Natural killer cell (primary cell): Measurements from ENCODE around the gene DOCK8. TPM values are rescaled to one million over a fixed set of nuclear protein-coding genes. Genes with fewer than 3 reads are reported as not detected.

Source experiments
- ATAC-seq, 3 donors: fragments of 150-1000 bp in 2 of 3; fragments of 200-7000 bp in 1 of 3; cut with Tn5 transposase; 1 replicate in 1 of 3; 2 replicates in 2 of 3; pipeline ENCODE4 v1.10.0; 2021; ENCODE audit warnings: mild to moderate bottlenecking in 2 of 3, moderate library complexity in 2 of 3
- DNase-seq, 2 donors: peaks; one replicate each; pipeline versions ENCODE4 v3.0.0 to v3.0.0-alpha.2; 2013 to 2021; ENCODE audit warnings: mixed read lengths in 1 of 2
- H3K27ac ChIP-seq: one replicate; pipeline ENCODE4 v1.5.1; 2013; ENCODE audit warnings: mild to moderate bottlenecking, low read length
- H3K27me3 ChIP-seq: one replicate; pipeline ENCODE4 v1.6.1; 2013; ENCODE audit warnings: low read length; ENCODE audit not compliant: control insufficient read depth, insufficient read depth
- H3K36me3 ChIP-seq: one replicate; pipeline ENCODE4 v1.6.1; 2013; ENCODE audit warnings: low read length; ENCODE audit not compliant: control insufficient read depth, insufficient read depth
- H3K4me1 ChIP-seq: one replicate; pipeline ENCODE4 v1.6.1; 2013; ENCODE audit warnings: low read length; ENCODE audit not compliant: control insufficient read depth, insufficient read depth
- H3K4me3 ChIP-seq: one replicate; pipeline ENCODE4 v1.5.1; 2013; ENCODE audit warnings: low read length
- H3K9me3 ChIP-seq: one replicate; pipeline ENCODE4 v1.6.1; 2013; ENCODE audit warnings: low read length; ENCODE audit not compliant: control insufficient read depth, insufficient read depth
- H3K27ac Mint-ChIP-seq, 2 donors: one replicate each; pipeline ENCODE4 v1.8.0; 2022; ENCODE audit warnings: mild to moderate bottlenecking in 2 of 2, mixed read lengths in 2 of 2, moderate library complexity in 1 of 2
- H3K27me3 Mint-ChIP-seq, 2 donors: one replicate each; pipeline ENCODE4 v1.8.0; 2022; ENCODE audit warnings: low read depth in 2 of 2, mixed read lengths in 2 of 2
- H3K36me3 Mint-ChIP-seq: one replicate; pipeline ENCODE4 v1.8.0; 2022; ENCODE audit warnings: mixed read lengths
- H3K4me1 Mint-ChIP-seq, 2 donors: one replicate each; pipeline ENCODE4 v1.8.0; 2022; ENCODE audit warnings: mixed read lengths in 2 of 2
- H3K4me3 Mint-ChIP-seq: one replicate; pipeline ENCODE4 v1.8.0; 2022; ENCODE audit warnings: mild to moderate bottlenecking, moderate library complexity, mixed read lengths
- H3K9me3 Mint-ChIP-seq, 2 donors: one replicate each; pipeline ENCODE4 v1.8.0; 2022; ENCODE audit warnings: mixed read lengths in 2 of 2
- WGBS: methylation state at CpG from one replicate; pipeline ENCODE4 v1.1.7; 2013; ENCODE audit warnings: missing lambda C conversion rate; ENCODE audit not compliant: insufficient coverage; 5-methylcytosine and 5-hydroxymethylcytosine counted together
- intact Hi-C: fragments of 100-400 bp; cut with micrococcal nuclease; formaldehyde crosslinking; loops from one replicate; pipeline ENCODE4 v1.14.2; 2022
- total RNA-seq, 4 donors: library from RNA; stranded (reverse); fragments of 120-200 nt in 1 of 4; gene quantifications; one replicate each; pipeline versions ENCODE4 v1.2.3 to v1.2.4, GENCODE V29; 2013 to 2022
- TF ChIP-seq, protein P1 (sequence below): fragments of 200-600 bp; IDR thresholded peaks from one replicate; pipeline ENCODE4 v1.8.0; 2022; ENCODE audit warnings: antibody characterized with exemption

The DOCK8 gene
- total RNA-seq, 3 donors from 2014 or later (not counting 1 experiment from before 2014, with no cell fraction given): 156 to 211 (median 207) TPM

DNA sequence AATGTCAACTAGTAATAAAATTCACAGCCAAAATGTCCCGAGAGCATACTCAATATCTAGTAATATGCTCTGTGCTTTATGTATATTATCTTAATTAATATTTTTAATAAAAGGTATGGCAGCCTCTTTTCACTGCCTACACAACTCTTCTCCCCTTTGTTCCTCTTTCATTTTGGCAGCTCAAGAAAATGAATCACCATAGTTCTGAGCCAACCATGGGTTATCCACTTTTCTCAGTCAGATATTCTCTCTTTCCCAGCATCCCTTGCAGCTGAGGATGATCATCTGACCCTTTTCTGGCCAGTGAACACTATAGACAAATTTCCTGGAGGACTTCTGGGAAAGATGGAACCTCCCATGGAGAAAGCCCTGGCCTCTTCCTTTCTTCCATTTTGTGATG lies 8.2 kb upstream of the DOCK8 start:
- no peaks in the 10 kb centered on the region for H3K9me3 ChIP-seq
- no peak overlapping the region for H3K4me3 Mint-ChIP-seq
- DNase-seq: no peak
- no peak for ATAC-seq
- no peaks in the 10 kb centered on the region for H3K4me1 ChIP-seq
- no peaks in the 10 kb centered on the region for H3K27me3 ChIP-seq
- H3K27ac Mint-ChIP-seq: no peak overlapping the region
- H3K27me3 Mint-ChIP-seq: peaks cover 0 to 4% of the 10 kb centered on the region in 2 donors
- H3K9me3 Mint-ChIP-seq: no peaks in the 10 kb centered on the region
- intact Hi-C loops: no loop called here
- H3K36me3 ChIP-seq: no peaks in the 10 kb centered on the region
- H3K27ac ChIP-seq: no peak overlapping the region
- H3K4me1 Mint-ChIP-seq: no peaks in the 10 kb centered on the region
- TF ChIP-seq, protein P1, sequence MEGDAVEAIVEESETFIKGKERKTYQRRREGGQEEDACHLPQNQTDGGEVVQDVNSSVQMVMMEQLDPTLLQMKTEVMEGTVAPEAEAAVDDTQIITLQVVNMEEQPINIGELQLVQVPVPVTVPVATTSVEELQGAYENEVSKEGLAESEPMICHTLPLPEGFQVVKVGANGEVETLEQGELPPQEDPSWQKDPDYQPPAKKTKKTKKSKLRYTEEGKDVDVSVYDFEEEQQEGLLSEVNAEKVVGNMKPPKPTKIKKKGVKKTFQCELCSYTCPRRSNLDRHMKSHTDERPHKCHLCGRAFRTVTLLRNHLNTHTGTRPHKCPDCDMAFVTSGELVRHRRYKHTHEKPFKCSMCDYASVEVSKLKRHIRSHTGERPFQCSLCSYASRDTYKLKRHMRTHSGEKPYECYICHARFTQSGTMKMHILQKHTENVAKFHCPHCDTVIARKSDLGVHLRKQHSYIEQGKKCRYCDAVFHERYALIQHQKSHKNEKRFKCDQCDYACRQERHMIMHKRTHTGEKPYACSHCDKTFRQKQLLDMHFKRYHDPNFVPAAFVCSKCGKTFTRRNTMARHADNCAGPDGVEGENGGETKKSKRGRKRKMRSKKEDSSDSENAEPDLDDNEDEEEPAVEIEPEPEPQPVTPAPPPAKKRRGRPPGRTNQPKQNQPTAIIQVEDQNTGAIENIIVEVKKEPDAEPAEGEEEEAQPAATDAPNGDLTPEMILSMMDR: no peak
- H3K4me3 ChIP-seq: no peak overlapping the region
- WGBS: no CpG with 5 or more reads among the region's 1 CpG
- H3K36me3 Mint-ChIP-seq: no peaks in the 10 kb centered on the region

DNA sequence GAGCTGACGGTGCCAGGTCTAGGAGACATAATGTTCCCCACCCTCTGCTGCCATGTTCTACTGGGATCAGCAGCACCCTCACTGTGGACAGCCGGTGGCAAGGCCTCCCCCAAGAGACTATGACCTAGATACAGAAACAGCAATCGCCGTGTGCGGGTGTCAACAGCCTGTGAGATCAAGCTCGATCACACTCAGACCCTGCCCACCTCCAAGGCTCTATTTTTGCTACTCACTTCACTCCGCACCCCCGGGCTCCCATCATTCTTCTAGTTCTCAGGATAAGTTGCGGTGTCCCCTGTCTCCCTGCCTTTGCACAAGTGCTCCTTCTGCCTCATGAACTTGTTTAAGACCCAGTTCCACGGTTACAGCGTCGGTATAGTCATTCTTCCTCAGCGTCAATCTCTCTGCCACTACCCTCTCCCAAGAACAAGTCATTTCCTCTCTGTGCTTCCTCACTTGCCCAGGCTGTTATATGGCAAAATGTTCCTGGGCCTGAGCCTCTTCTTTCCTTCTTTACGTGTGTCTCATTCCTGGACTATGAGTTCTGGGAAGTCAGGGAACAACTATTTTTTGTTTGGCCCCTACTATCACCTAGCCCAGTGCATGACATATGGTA lies 5.4 kb upstream of the DOCK8 start:
- Histone ChIP-seq H3K27ac (no peak overlapping the region), H3K9me3 (no peaks in the 10 kb centered on the region), H3K36me3 (no peaks in the 10 kb centered on the region), H3K4me1 (peaks cover 7% of the 10 kb centered on the region), H3K4me3 (no peak overlapping the region), H3K27me3 (no peaks in the 10 kb centered on the region)
- intact Hi-C loops: no loop called here
- H3K4me3 Mint-ChIP-seq: no peak overlapping the region
- TF ChIP-seq, protein P1: no peak
- H3K36me3 Mint-ChIP-seq: no peaks in the 10 kb centered on the region
- no peaks in the 10 kb centered on the region for H3K27me3 Mint-ChIP-seq
- ATAC-seq (no peak), DNase-seq (no peak)
- H3K27ac Mint-ChIP-seq: no peak overlapping the region
- no peaks in the 10 kb centered on the region for H3K4me1 Mint-ChIP-seq
- WGBS: 70% methylated on average over 14 of the region's 14 CpGs
- H3K9me3 Mint-ChIP-seq: no peaks in the 10 kb centered on the region

DNA sequence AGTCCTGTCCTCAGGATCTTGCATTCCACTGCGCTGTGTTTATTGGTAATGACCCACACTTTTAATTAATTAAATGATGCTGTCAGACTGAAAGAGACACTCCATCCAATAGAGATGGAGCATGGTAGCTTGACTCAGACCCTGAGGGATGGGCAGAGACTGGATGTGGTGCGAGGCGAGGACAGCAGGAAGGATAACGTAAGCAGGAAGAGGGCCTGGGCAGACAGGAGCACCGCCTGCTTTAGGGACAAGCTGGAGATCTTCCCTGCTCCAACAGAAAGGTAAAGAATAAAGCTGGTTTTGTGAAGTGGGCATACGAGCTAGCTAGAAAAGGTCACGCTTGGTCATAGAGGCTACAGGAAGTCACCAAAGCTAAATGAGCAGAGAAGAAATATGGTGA lies 3.6 kb upstream of the DOCK8 start:
- intact Hi-C loops: no loop called here
- Histone ChIP-seq H3K27me3 (no peaks in the 10 kb centered on the region), H3K4me3 (no peak overlapping the region), H3K4me1 (peaks cover 9% of the 10 kb centered on the region), H3K27ac (no peak overlapping the region), H3K9me3 (no peaks in the 10 kb centered on the region), H3K36me3 (no peaks in the 10 kb centered on the region)
- ATAC-seq (no peak), DNase-seq (no peak)
- Mint-ChIP-seq H3K4me1 (peaks cover 3 to 7% of the 10 kb centered on the region in 2 donors), H3K9me3 (no peaks in the 10 kb centered on the region), H3K27ac (no peak overlapping the region), H3K27me3 (no peaks in the 10 kb centered on the region), H3K36me3 (no peaks in the 10 kb centered on the region), H3K4me3 (no peak overlapping the region)
- WGBS: 87% methylated on average over 6 of the region's 7 CpGs
- TF ChIP-seq, protein P1: no peak

DNA sequence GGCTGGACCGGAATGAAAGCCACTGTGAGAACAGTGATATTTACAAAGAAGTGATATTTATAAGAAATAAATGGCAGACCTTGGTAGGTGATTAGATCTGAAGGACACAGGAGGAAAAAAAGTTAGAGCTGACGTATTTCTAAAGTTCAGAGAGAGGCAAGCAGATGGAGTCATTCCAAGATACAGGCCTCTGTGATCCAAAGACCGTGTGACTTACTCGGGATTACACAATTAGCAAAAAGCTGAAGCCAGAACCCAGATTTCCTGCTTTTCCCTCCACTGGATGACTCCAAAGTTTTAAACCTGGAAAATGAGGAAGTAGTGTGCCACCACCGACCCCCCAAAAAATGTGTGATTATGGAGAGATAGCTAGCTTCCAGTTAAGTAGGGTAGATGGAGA lies 3.1 kb upstream of the DOCK8 start:
- intact Hi-C loops: no loop called here
- no peak for ATAC-seq

More for the DNA sequence above, 3.1 kb upstream of the DOCK8 start:
- no peaks in the 10 kb centered on the region for H3K9me3 Mint-ChIP-seq
- H3K4me1 Mint-ChIP-seq: peaks cover 7 to 12% of the 10 kb centered on the region in 2 donors
- peaks cover 14% of the 10 kb centered on the region for H3K4me1 ChIP-seq
- no peak overlapping the region for H3K4me3 Mint-ChIP-seq
- WGBS: 75% methylated on average over 5 of the region's 5 CpGs
- no peaks in the 10 kb centered on the region for H3K9me3 ChIP-seq
- H3K36me3 ChIP-seq: no peaks in the 10 kb centered on the region
- no peak overlapping the region for H3K27ac ChIP-seq
- no peaks in the 10 kb centered on the region for H3K27me3 ChIP-seq
- H3K4me3 ChIP-seq: no peak overlapping the region
- H3K27ac Mint-ChIP-seq: no peak overlapping the region
- TF ChIP-seq, protein P1: no peak
- no peaks in the 10 kb centered on the region for H3K27me3 Mint-ChIP-seq
- no peak for DNase-seq
- no peaks in the 10 kb centered on the region for H3K36me3 Mint-ChIP-seq
